GM12872 (cell line): ENCODE measurements around the gene SLC2A4.

ENCODE experiments used
- CTCF ChIP-seq: IDR thresholded peaks from 3 replicates; pipeline ENCODE4 v1.5.1; 2011; ENCODE audit warnings: low read depth, mild to moderate bottlenecking, low read length, moderate library complexity; ENCODE audit not compliant: insufficient read depth

Gene SLC2A4

DNA sequence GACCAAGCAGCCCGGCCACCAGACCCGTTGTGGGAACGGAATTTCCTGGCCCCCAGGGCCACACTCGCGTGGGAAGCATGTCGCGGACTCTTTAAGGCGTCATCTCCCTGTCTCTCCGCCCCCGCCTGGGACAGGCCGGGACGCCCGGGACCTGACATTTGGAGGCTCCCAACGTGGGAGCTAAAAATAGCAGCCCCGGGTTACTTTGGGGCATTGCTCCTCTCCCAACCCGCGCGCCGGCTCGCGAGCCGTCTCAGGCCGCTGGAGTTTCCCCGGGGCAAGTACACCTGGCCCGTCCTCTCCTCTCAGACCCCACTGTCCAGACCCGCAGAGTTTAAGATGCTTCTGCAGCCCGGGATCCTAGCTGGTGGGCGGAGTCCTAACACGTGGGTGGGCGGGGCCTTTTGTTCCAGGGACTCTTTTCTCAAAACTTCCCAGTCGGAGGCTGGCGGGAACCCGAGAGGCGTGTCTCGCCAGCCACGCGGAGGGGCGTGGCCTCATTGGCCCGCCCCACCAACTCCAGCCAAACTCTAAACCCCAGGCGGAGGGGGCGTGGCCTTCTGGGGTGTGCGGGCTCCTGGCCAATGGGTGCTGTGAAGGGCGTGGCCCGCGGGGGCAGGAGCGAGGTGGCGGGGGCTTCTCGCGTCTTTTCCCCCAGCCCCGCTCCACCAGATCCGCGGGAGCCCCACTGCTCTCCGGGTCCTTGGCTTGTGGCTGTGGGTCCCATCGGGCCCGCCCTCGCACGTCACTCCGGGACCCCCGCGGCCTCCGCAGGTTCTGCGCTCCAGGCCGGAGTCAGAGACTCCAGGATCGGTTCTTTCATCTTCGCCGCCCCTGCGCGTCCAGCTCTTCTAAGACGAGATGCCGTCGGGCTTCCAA is at the start of gene SLC2A4:
Gene SLC2A4 (plus strand): TSS at position 645 of the 879 bp plus-strand sequence. CDS start 217 bp downstream, at position 862.
- no peak for TF ChIP-seq CTCF

DNA sequence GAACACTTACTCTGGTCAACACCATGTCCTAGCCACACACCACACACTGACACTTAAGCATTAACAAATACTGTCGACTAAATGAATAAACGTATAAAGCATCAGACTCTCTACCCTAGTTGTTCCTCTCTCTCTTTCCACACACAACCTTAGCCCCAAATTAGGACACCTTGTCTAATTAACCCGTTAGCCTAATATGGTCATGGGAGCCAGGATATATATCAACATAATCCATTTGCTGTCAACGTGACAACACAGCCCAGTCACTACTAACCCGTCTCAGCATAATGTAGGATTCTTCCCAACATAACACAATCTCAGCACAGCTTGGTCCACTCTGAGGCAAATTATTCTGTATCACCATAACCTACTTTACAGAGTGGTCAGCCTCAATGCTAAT is 49.4 kb upstream of the SLC2A4 start:
- no peak for TF ChIP-seq CTCF

DNA sequence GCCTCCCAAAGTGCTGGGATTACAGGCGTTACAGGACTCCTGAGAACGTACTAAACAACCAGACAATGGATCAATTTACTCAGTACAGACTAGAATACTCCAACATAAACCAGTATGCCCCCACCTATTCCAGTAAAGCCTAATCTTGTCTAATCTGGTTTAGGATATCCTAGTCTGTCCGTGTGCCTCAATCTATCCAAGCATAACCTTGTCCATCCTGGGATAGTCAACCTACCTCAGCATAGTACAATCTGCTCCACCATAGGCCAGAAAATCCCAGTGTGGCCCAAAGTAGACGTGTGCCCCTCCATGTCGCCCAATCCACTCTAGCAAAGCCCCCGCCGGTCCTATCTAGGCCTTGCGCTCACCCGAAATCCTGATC is 47.8 kb upstream of the SLC2A4 start:
- TF ChIP-seq CTCF: no peak

- no peak for TF ChIP-seq CTCF
Observed at GRCh38 chr17:7234083-7234951, 47.2 kb upstream of the SLC2A4 start, which contains the start of gene DVL2. Gene DVL2, minus strand, starts transcription at chr17:7234517. Its CDS starts 255 bp downstream, at chr17:7234262.

GRCh38 chr17:7235693-7236665 is 45.5 kb upstream of the SLC2A4 start:
- TF ChIP-seq CTCF: no peak

- no peak for TF ChIP-seq CTCF
Observed at GRCh38 chr17:7236808-7237207, 44.7 kb upstream of the SLC2A4 start.
